ENCODE measurements around the gene IFNW1.

IFNW1 gene

DNA sequence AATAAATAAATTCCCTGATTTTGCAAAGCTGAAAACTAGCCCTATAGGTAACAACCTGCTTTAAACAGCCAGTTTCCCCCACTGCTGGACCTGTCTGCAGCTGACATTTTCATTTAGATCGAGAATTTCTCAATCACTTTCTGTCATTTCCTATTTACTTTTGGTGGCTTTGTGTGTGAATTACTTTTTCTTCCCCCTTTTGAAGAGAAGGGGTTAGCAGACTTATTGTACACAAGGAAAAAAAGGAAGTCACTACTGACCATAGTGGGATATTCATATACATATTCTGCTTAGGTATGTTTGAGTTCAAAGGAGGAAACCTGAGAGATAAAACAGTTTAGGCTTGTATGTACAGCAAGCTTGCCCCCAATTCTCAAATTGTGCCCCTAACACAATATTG is 36.8 kb downstream of the IFNW1 start:
- DNase-seq, result peak; percentile 62 to 64

DNA sequence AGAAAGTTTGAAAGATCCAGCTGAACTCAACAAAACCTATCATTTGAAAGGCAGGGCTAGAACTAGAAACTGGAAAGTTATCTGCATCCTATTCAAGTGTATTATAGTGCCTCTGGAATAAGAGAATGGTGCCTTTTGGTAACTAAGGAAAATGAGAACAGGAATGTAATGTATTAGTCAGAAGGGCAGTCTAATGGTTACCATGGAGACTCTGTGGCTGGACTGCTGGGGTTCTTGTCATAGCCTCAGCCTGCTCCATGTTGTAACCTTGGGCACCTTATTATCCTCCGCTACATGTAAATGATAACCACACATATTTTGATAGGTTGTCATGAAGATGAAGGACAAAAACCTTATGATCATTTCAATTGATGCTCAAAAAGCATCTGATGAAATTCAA is 39.3 kb downstream of the IFNW1 start:
- no peak for DNase-seq

DNA sequence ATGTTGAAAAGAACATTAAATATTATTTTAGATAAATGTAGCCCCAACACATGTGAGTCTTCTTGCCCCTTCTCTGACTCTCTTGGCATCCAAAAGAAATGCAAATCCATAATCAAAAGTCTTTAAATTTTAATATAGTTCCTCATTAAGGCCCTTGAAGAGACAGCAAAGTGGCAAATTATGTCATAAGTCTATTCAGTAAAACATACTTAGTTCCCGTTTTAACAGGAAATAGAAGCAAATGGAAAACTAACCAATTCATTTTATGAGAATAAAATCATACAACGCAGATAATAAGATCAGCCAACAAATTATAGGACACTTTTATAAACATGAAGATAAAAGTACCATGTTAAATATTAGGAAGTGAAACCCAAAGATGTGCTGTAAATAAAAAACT is 43.8 kb downstream of the IFNW1 start:
- peak; percentile 47 to 57 for DNase-seq

DNA sequence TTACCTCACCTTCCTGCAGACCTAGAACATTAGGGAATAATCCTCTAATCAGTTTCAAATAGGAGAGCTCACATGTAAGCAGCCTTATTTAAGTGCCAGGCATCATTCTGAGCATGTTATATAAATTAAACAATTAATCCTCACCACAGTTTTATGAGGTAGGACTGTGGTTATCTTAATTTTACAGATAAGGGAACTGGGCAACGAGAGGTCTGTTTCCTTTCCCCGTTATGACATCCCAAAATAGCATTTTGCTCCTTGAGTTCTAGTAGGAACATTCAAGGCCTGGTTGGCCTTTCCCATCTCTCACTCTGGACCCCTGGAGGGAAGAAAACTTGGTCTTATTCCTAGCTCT is 44.8 kb downstream of the IFNW1 start:
- no peak for DNase-seq

DNA sequence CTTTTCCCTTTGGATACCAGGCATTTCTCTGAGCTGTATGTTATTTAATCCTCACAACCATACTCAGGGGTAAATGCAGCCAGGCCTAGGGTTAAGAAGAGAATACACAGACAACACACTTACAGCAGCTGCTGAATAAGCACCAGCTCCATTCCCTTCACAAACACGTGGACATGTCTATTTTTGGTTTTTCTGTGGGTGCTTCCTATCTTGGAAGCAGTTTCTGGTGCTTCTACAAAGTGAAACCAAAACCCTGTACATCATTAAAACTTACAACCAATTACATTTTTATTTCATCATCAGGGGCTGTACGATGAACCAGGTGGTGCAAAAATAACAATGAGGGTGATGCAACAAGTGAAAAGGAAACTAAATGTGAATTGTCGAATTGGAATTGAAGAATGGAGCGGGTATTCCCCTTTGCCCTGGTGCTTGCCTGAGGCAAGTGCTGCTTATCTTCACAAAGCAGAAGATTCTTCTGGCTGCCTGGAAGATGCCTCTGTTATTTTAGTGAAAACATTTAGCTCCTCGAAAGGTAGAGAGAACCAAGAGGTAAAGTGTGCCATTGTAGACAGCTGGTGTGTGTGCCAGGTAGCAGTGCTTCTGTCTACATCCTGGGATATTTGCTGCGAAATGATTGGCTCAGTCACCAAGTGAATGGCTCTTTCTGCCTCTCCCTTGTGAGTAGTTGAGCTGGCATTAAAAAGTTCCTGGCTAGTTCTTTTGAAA is 45.3 kb downstream of the IFNW1 start:
- peak; percentile 87 for DNase-seq

DNA sequence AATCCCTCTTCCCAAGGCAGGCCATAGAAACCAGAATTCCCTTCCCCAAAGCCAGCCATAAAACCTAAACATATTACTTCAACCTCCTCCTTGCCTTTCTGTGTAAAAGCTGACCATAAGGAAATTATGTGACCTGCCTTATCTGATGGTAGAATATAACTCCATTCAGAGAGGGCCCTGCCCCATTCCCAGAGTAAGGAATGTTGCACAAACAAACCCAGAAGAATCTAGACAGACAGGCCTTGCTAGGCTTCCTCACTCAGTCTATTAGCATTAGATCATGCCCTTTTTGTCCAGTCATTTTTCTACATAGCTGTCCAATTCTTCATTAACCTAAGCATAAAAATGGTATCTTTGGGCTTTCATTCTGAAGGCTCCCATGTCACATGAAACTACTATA is 46.1 kb downstream of the IFNW1 start:
- DNase-seq, result no peak

Measured in inflammatory macrophage treated with lipopolysaccharide for 1 hour (primary cell).